Measurements from ENCODE around the gene ENTPD8.

- TF ChIP-seq CTCF (IDR thresholded peaks at IDR 0.05; ENCODE audit: poor library complexity) (no peak), EZH2phosphoT487 (IDR thresholded peaks at IDR 0.05; ENCODE audit: low read depth, severe bottlenecking, unreplicated experiment) (no peak), EZH2 (IDR thresholded peaks at IDR 0.05; ENCODE audit: borderline replicate concordance) (no peak)
These were observed 12.5 kb upstream of the ENTPD8 start for GRCh38 chr9:137453643-137454081.

Data from hepatocyte (in vitro differentiated cells).